HepG2 (cell line): ENCODE measurements around the gene MCTS1. TPM values are rescaled to one million over a fixed set of nuclear protein-coding genes. Genes with fewer than 3 reads are reported as not detected.

ENCODE experiments used
- E2F2 ChIP-seq: sonication (generic); formaldehyde crosslinking; IDR thresholded peaks from 2 replicates; pipeline ENCODE4 v1.4.0; 2020; ENCODE audit warnings: missing genetic modification reagents, borderline replicate concordance
- GATAD2A ChIP-seq: IDR thresholded peaks from 2 replicates; pipeline ENCODE4 v1.6.1; 2016
- HMGXB4 ChIP-seq, 2 experiments: sonication (generic) in 1 of 2; formaldehyde crosslinking in 1 of 2; IDR thresholded peaks; 2 replicates each; pipeline versions ENCODE4 v1.4.0 to v1.6.1; 2018 to 2020; ENCODE audit warnings: missing genetic modification reagents in 2 of 2, borderline replicate concordance in 1 of 2, low read depth in 1 of 2, mild to moderate bottlenecking in 1 of 2, missing biosample characterization in 1 of 2
- HNF1B ChIP-seq: sonication (generic); formaldehyde crosslinking; IDR thresholded peaks from 2 replicates; pipeline ENCODE4 v1.5.1; 2020; ENCODE audit warnings: mild to moderate bottlenecking, moderate library complexity, missing genetic modification reagents
- IKZF1 ChIP-seq: fragments of 450-650 bp; IDR thresholded peaks from 2 replicates; pipeline ENCODE4 v1.7.1; 2016
- NR2F2 ChIP-seq: IDR thresholded peaks from 2 replicates; pipeline ENCODE4 v1.6.1; 2012; ENCODE audit warnings: low read depth, inconsistent platforms, borderline replicate concordance
- PHF5A ChIP-seq: IDR thresholded peaks from one replicate; pipeline ENCODE4 v1.6.1; 2018; ENCODE audit warnings: low read depth, missing genetic modification reagents; ENCODE audit not compliant: unreplicated experiment
- RXRA ChIP-seq: sonication (generic); formaldehyde crosslinking; IDR thresholded peaks from 2 replicates; pipeline ENCODE4 v1.5.1; 2020; ENCODE audit warnings: missing genetic modification reagents
- SCMH1 ChIP-seq: sonication (generic); formaldehyde crosslinking; IDR thresholded peaks from 2 replicates; pipeline ENCODE4 v1.9.0; 2021; ENCODE audit warnings: missing genetic modification reagents, mild to moderate bottlenecking, borderline replicate concordance
- SOX13 ChIP-seq, 3 experiments: fragments of 450-650 bp in 1 of 3; sonication (generic) in 1 of 3; formaldehyde crosslinking in 1 of 3; IDR thresholded peaks in 2 of 3; conservative IDR thresholded peaks in 1 of 3; 2 replicates each; pipeline versions ENCODE4 v1.5.0 to v1.6.1; 2016 to 2020; ENCODE audit warnings: antibody characterized with exemption in 1 of 3, mild to moderate bottlenecking in 1 of 3, missing compliant biosample characterization in 1 of 3, missing genetic modification reagents in 1 of 3, moderate library complexity in 1 of 3
- SUZ12 ChIP-seq: fragments of 150-350 bp; IDR thresholded peaks from 2 replicates; pipeline ENCODE4 v1.6.1; 2014; ENCODE audit warnings: low read depth, low read length
- U2AF2 ChIP-seq: fragments of 200-400 bp; formaldehyde crosslinking; IDR thresholded peaks from 2 replicates; pipeline ENCODE4 v1.6.1; 2017; ENCODE audit warnings: low read depth, mild to moderate bottlenecking, low read length
- ZC3H13 ChIP-seq: sonication (generic); formaldehyde crosslinking; IDR thresholded peaks from 2 replicates; pipeline ENCODE4 v1.8.1; 2023; ENCODE audit warnings: mild to moderate bottlenecking, missing genetic modification reagents, moderate library complexity
- ZNF251 ChIP-seq: sonication (generic); formaldehyde crosslinking; IDR thresholded peaks from 2 replicates; pipeline ENCODE4 v1.9.0; 2021; ENCODE audit warnings: mild to moderate bottlenecking, missing genetic modification reagents
- ZNF282 ChIP-seq: fragments of 450-650 bp; IDR thresholded peaks from 2 replicates; pipeline ENCODE4 v1.6.1; 2018; ENCODE audit not compliant: partially characterized antibody
- ZNF574 ChIP-seq: sonication (generic); formaldehyde crosslinking; IDR thresholded peaks from 2 replicates; pipeline ENCODE4 v1.4.0; 2020; ENCODE audit warnings: missing genetic modification reagents
- ZNF639 ChIP-seq: conservative IDR thresholded peaks from 2 replicates; pipeline ENCODE4 v1.6.1; 2018; ENCODE audit warnings: missing genetic modification reagents
- ZNF691 ChIP-seq: sonication (generic); formaldehyde crosslinking; IDR thresholded peaks from 2 replicates; pipeline ENCODE4 v1.4.0; 2020; ENCODE audit warnings: missing genetic modification reagents, low read depth, mild to moderate bottlenecking, borderline replicate concordance
- polyA plus RNA-seq, 8 experiments: library from polyadenylated mRNA; depleted of rRNA in 3 of 8; stranded (reverse) in 7 of 8; unstranded in 1 of 8; fragments of >200 nt; fragmentation: Illumina TruSeq in 4 of 8; extraction: Trizol in 4 of 8; gene quantifications; 2 replicates each; pipeline versions ENCODE4 v1.2.1 to v1.2.3, GENCODE V29; 2011 to 2016; ENCODE audit warnings: low read depth in 4 of 8, missing spikeins in 1 of 8, mixed read lengths in 1 of 8; ENCODE audit not compliant: insufficient read depth in 1 of 8
- total RNA-seq, 5 experiments: library from RNA; depleted of rRNA; stranded (reverse); fragments of >200 nt; fragmentation: Illumina TruSeq; extraction: Trizol; gene quantifications; 2 replicates each; pipeline ENCODE4 v1.2.3, GENCODE V29; 2016; ENCODE audit warnings: low read depth in 1 of 5

The MCTS1 gene
- total and polyA plus RNA-seq, 2 of the 13 experiments (the other 11 are each of a cell fraction or from before 2014, with no cell fraction given): 30.1 to 59.0 TPM

- peak; percentile 42; the same call in 1 of the 2 replicates for TF ChIP-seq ZNF574 (CRISPR knock-in tag)
- TF ChIP-seq U2AF2: no peak
- peak; percentile 31 for TF ChIP-seq PHF5A (CRISPR knock-in tag)
- peak; percentile 33; the same call in 1 of the 2 replicates for TF ChIP-seq ZC3H13 (CRISPR knock-in tag)
- TF ChIP-seq HMGXB4 (CRISPR knock-in tag; IDR thresholded peaks at IDR 0.05; ENCODE audit: borderline replicate concordance in 1 of 2, low read depth in 1 of 2): peak in 1 of 2 experiments; percentile 25; a peak in 2 of 4 replicates
- TF ChIP-seq SCMH1: no peak
- no peak for TF ChIP-seq ZNF251 (CRISPR knock-in tag)
- no peak for TF ChIP-seq NR2F2
- TF ChIP-seq IKZF1: no peak
- no peak for TF ChIP-seq ZNF282
- TF ChIP-seq ZNF639: no peak
- TF ChIP-seq SOX13 (IDR thresholded peaks at IDR 0.05): no peak
- peak in 1 of 2 experiments; percentile 40; a peak in 2 of 4 replicates for TF ChIP-seq SOX13 (CRISPR knock-in tag; conservative IDR thresholded peaks at IDR 0.05 in 1 of 2, IDR thresholded peaks at IDR 0.05 in 1 of 2)
- peak; percentile 45; the same call in 1 of the 2 replicates for TF ChIP-seq HNF1B (CRISPR knock-in tag)
- no peak for TF ChIP-seq SUZ12
- TF ChIP-seq ZNF691 (CRISPR knock-in tag): no peak; the same call in 1 of the 2 replicates
- TF ChIP-seq E2F2 (CRISPR knock-in tag): no peak
- 0 out of 2 replicates have a peak, but pooled peaks have one; percentile 22 for TF ChIP-seq RXRA (CRISPR knock-in tag)
- TF ChIP-seq GATAD2A (CRISPR knock-in tag): no peak
Observed at GRCh38 chrX:120560842-120561633, 42.9 kb upstream of the MCTS1 start, which contains the start of gene CUL4B (continued).
